ENCODE data around the gene CEP131. TPM values are rescaled to one million over a fixed set of nuclear protein-coding genes. Genes with fewer than 3 reads are reported as not detected.
"Not testable (repeated sequence)": the region's sequence is repeated elsewhere in the genome, so short reads cannot be mapped to it uniquely, and the experiment has no call there.

CEP131 gene
- total RNA-seq, 1 experiment from 2014 or later = 5.1 TPM

DNA sequence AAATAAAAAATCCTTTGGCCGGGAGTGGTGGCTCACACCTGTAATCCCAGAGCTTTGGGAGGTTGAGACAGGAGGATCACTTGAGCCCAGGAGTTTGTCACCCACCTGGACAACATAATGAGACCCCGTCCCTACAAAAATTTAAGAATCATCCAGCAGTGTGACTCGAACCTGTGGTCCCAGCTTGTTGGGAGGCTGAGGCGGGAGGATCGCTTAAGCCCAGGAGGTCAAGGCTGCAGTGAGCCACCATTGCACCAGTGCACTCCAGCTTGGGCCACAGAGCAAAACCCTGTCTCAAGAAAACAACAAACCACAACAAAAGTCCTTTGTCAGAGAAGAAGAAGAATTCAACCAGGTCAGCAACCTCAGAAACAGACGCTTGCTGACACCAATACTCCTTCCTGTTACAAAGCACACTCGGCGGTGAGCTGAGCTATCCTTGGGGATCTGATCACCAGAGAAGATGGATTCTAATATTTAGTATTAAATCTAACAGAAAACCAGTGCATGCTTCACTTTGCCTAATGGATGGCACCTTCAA lies 70.4 kb downstream of the CEP131 start:
- H3K4me2 ChIP-seq (ENCODE audit: low read depth, low read length, poor library complexity, severe bottlenecking) = no peak overlapping the region
- H3K9ac ChIP-seq (ENCODE audit: low read length) = no peak overlapping the region
- no peaks in the 10 kb centered on the region for H3K27me3 ChIP-seq (ENCODE audit: low read length)
- no peak overlapping the region for H3K4me3 ChIP-seq (ENCODE audit: low read length)
- H3K9me3 ChIP-seq (ENCODE audit: low read length) = no peaks in the 10 kb centered on the region
- H3K36me3 ChIP-seq (ENCODE audit: insufficient read depth, low read length) = no peaks in the 10 kb centered on the region
- H3K27ac ChIP-seq (ENCODE audit: low read length) = no peak overlapping the region
- no peak for DNase-seq
- no peak overlapping the region for H2AFZ ChIP-seq (ENCODE audit: low read length)
- H3K9me2 ChIP-seq (replicated peaks; ENCODE audit: insufficient read depth, low read length) = no peaks in the 10 kb centered on the region
- no peaks in the 10 kb centered on the region for H3K79me2 ChIP-seq (ENCODE audit: low read length)
- peaks cover 9% of the 10 kb centered on the region for H3K4me1 ChIP-seq (ENCODE audit: low read length)
- no peaks in the 10 kb centered on the region for H4K20me1 ChIP-seq (ENCODE audit: insufficient read depth, low read depth, low read length)

DNA sequence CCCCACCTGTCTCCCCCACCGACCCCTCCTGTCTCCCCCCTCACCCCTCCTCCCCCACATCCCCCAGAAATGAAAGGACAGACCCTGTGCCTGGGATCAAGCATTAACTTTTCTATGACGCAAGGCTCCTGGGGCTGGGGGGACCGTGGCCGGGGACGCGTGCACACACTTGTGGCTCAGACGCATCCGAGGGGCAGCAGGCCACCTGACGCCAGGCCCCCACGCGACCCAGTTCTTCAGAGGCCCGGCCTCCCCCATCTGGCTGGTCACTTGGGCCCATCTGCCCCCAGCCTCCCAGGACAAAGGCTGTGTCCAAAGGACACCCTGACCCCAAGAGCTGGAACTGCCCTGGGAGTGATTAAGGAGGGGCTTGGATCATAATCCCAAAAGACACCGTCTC lies 71.5 kb downstream of the CEP131 start:
- H3K27ac ChIP-seq (ENCODE audit: low read length) = no peak overlapping the region
- no peaks in the 10 kb centered on the region for H3K27me3 ChIP-seq (ENCODE audit: low read length)
- H3K4me2 ChIP-seq (ENCODE audit: low read depth, low read length, poor library complexity, severe bottlenecking) = no peak overlapping the region
- H3K4me1 ChIP-seq (ENCODE audit: low read length) = peaks cover 9% of the 10 kb centered on the region
- H3K9me2 ChIP-seq (replicated peaks; ENCODE audit: insufficient read depth, low read length) = no peaks in the 10 kb centered on the region
- H3K36me3 ChIP-seq (ENCODE audit: insufficient read depth, low read length) = no peaks in the 10 kb centered on the region
- H3K9ac ChIP-seq (ENCODE audit: low read length) = no peak overlapping the region
- no peak overlapping the region for H3K4me3 ChIP-seq (ENCODE audit: low read length)
- no peaks in the 10 kb centered on the region for H3K79me2 ChIP-seq (ENCODE audit: low read length)
- H4K20me1 ChIP-seq (ENCODE audit: insufficient read depth, low read depth, low read length) = no peaks in the 10 kb centered on the region
- H2AFZ ChIP-seq (ENCODE audit: low read length) = no peak overlapping the region
- no peak for DNase-seq
- H3K9me3 ChIP-seq (ENCODE audit: low read length) = no peaks in the 10 kb centered on the region

DNA sequence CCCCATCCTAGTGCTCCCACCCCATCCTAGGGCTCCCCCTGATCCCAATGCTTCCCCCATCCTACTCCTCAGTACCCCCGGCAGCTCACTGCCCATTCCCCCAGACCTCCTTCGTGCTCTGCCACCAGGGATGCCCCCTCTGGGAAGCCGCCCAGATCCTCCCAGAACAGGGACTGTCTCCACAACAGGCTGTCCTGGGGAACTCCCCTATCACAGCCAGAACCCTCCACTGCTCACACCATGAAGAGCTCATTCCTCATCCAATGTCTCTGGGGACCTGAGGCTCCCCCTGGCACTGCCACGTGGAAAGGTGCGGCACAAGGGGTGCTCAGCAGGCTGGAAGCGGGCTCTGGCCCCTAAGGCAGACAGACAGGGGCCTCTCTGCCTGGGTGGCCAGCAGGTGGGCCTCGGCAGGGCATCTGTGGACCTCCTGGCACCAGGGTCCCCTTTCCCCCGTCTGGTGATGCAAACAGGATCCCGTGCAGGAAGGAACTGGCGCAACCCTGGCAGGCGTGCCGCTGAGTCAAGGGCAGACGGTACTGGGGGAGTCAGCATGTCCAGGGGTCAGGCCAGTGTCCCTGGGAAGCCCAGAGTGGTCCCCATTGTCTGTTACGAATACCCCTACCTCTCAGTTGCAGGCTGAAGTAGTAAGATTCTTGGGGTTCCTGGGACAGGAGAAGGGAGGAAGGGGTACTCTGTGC lies 72.2 kb downstream of the CEP131 start:
- Histone ChIP-seq H3K9ac (ENCODE audit: low read length) (no peak overlapping the region), H3K36me3 (ENCODE audit: insufficient read depth, low read length) (no peaks in the 10 kb centered on the region), H3K4me1 (ENCODE audit: low read length) (peaks cover 9% of the 10 kb centered on the region), H3K4me3 (ENCODE audit: low read length) (no peak overlapping the region), H3K27me3 (ENCODE audit: low read length) (no peaks in the 10 kb centered on the region), H4K20me1 (ENCODE audit: insufficient read depth, low read depth, low read length) (no peaks in the 10 kb centered on the region), H3K9me3 (ENCODE audit: low read length) (no peaks in the 10 kb centered on the region), H2AFZ (ENCODE audit: low read length) (no peak overlapping the region), H3K79me2 (ENCODE audit: low read length) (no peaks in the 10 kb centered on the region), H3K27ac (ENCODE audit: low read length) (no peak overlapping the region), H3K9me2 (replicated peaks; ENCODE audit: insufficient read depth, low read length) (no peaks in the 10 kb centered on the region), H3K4me2 (ENCODE audit: low read depth, low read length, poor library complexity, severe bottlenecking) (no peak overlapping the region)
- DNase-seq = no peak

DNA sequence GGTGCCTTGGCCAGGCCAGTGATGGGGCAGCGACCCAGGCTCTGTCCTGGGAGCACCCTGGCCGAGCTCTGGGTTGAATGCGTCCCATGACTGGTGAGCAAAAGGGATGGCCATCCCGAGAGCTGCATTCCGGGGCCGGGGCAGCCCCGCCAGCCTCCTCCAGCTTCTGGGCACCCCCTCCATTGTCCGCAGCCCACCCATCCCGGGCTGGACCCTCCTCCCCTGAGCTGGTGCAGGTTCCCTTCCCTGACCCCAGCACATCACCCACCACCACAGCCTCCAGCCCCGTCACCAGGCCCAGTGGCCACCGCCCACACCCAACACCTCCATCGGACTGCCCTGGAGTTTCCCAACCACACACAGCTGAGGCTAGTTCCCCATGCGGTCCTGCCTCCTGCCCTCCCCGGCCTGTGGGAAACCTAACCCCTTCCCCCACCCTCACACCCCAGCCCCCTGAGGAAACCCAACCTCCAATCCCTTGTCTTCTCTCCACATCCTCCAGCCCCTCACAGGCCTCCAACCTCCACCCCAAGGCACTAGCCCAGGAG lies 73.7 kb downstream of the CEP131 start:
- Histone ChIP-seq H3K9me2 (replicated peaks; ENCODE audit: insufficient read depth, low read length) (no peaks in the 10 kb centered on the region), H3K27ac (ENCODE audit: low read length) (no peak overlapping the region), H3K79me2 (ENCODE audit: low read length) (no peaks in the 10 kb centered on the region), H3K4me3 (ENCODE audit: low read length) (no peak overlapping the region), H3K27me3 (ENCODE audit: low read length) (no peaks in the 10 kb centered on the region), H3K4me1 (ENCODE audit: low read length) (peaks cover 9% of the 10 kb centered on the region), H3K4me2 (ENCODE audit: low read depth, low read length, poor library complexity, severe bottlenecking) (no peak overlapping the region), H3K9me3 (ENCODE audit: low read length) (no peaks in the 10 kb centered on the region), H2AFZ (ENCODE audit: low read length) (no peak overlapping the region), H3K9ac (ENCODE audit: low read length) (no peak overlapping the region), H4K20me1 (ENCODE audit: insufficient read depth, low read depth, low read length) (no peaks in the 10 kb centered on the region), H3K36me3 (ENCODE audit: insufficient read depth, low read length) (no peaks in the 10 kb centered on the region)
- DNase-seq = no peak

DNA sequence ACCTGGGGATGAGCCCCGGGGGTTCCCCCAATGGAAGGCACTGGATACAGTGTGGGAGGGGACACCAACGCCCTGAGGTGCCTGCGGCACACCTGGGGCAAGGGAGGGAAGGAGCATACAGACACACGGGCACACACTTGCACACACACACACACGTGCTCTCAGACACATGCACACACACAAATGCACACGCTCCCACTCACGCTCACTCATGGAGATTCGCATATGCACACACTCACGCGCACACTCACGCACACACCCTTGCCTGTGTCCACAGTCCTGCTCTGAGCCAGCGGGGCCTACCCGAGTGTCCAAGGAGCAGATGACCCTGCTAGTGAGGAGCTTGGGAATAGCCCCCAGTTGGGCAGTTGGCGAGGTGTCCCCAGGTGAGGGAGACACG lies 74.2 kb downstream of the CEP131 start:
- H3K4me2 ChIP-seq (ENCODE audit: low read depth, low read length, poor library complexity, severe bottlenecking) = no peak overlapping the region
- no peak overlapping the region for H3K9ac ChIP-seq (ENCODE audit: low read length)

DNA sequence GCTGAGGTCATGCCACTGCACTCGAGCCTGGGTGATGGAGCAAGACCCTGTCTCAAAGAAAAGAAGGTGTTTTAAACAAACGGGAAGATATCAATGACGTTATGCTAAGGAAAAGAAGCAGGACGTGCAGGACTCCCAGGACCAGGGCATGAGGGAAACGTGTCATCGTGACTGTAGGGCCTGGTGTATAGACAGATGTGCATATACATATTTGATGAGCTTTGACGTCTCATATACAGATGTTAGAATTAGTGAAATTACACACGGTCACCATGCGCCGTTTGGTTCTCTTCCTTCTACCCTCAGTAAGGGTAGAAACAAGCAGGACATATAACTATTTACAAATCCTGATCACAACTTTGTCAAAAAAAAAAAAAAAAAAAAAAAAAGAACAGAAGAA lies 75.1 kb downstream of the CEP131 start:
- H3K27ac ChIP-seq (ENCODE audit: low read length) = no peak overlapping the region
- DNase-seq = no peak
- no peak overlapping the region for H3K9ac ChIP-seq (ENCODE audit: low read length)
- no peak overlapping the region for H2AFZ ChIP-seq (ENCODE audit: low read length)
- no peaks in the 10 kb centered on the region for H4K20me1 ChIP-seq (ENCODE audit: insufficient read depth, low read depth, low read length)
- no peaks in the 10 kb centered on the region for H3K79me2 ChIP-seq (ENCODE audit: low read length)
- no peak overlapping the region for H3K4me2 ChIP-seq (ENCODE audit: low read depth, low read length, poor library complexity, severe bottlenecking)
- H3K27me3 ChIP-seq (ENCODE audit: low read length) = no peaks in the 10 kb centered on the region
- H3K9me3 ChIP-seq (ENCODE audit: low read length) = no peaks in the 10 kb centered on the region
- H3K4me3 ChIP-seq (ENCODE audit: low read length) = no peak overlapping the region
- H3K9me2 ChIP-seq (replicated peaks; ENCODE audit: insufficient read depth, low read length) = no peaks in the 10 kb centered on the region
- H3K36me3 ChIP-seq (ENCODE audit: insufficient read depth, low read length) = no peaks in the 10 kb centered on the region
- H3K4me1 ChIP-seq (ENCODE audit: low read length) = no peaks in the 10 kb centered on the region

More for the DNA sequence above, 74.2 kb downstream of the CEP131 start:
- Histone ChIP-seq H4K20me1 (ENCODE audit: insufficient read depth, low read depth, low read length) (no peaks in the 10 kb centered on the region), H3K36me3 (ENCODE audit: insufficient read depth, low read length) (no peaks in the 10 kb centered on the region), H3K79me2 (ENCODE audit: low read length) (no peaks in the 10 kb centered on the region), H3K4me3 (ENCODE audit: low read length) (no peak overlapping the region), H3K9me2 (replicated peaks; ENCODE audit: insufficient read depth, low read length) (no peaks in the 10 kb centered on the region), H3K27me3 (ENCODE audit: low read length) (no peaks in the 10 kb centered on the region), H3K9me3 (ENCODE audit: low read length) (no peaks in the 10 kb centered on the region), H3K27ac (ENCODE audit: low read length) (no peak overlapping the region), H3K4me1 (ENCODE audit: low read length) (peaks cover 7% of the 10 kb centered on the region), H2AFZ (ENCODE audit: low read length) (no peak overlapping the region)
- no peak for DNase-seq

DNA sequence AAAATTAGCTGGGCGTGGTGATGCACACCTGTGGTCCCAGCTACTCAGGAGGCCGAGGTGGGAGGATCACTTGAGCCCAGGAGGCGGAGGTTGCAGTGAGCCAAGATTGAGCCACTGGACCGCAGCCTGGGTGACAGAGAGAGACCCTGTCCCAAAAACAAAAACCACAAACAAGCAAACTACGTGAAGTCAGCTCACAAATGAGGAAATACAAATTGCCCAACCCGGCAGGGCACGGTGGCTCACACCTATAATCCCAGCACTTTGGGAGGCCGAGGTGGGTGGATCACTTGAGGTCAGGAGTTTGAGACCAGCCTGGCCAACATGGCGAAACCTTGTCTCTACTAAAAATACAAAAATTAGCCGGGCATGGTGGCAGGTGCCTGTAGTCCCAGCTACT lies 76.6 kb downstream of the CEP131 start:
- H3K27ac ChIP-seq (ENCODE audit: low read length); H3K79me2 ChIP-seq (ENCODE audit: low read length); H2AFZ ChIP-seq (ENCODE audit: low read length); H3K4me1 ChIP-seq (ENCODE audit: low read length); H3K36me3 ChIP-seq (ENCODE audit: insufficient read depth, low read length); H4K20me1 ChIP-seq (ENCODE audit: insufficient read depth, low read depth, low read length); H3K9me2 ChIP-seq (replicated peaks; ENCODE audit: insufficient read depth, low read length); H3K4me2 ChIP-seq (ENCODE audit: low read depth, low read length, poor library complexity, severe bottlenecking); H3K27me3 ChIP-seq (ENCODE audit: low read length); H3K9ac ChIP-seq (ENCODE audit: low read length); DNase-seq; H3K4me3 ChIP-seq (ENCODE audit: low read length); H3K9me3 ChIP-seq (ENCODE audit: low read length): not testable (repeated sequence)

DNA sequence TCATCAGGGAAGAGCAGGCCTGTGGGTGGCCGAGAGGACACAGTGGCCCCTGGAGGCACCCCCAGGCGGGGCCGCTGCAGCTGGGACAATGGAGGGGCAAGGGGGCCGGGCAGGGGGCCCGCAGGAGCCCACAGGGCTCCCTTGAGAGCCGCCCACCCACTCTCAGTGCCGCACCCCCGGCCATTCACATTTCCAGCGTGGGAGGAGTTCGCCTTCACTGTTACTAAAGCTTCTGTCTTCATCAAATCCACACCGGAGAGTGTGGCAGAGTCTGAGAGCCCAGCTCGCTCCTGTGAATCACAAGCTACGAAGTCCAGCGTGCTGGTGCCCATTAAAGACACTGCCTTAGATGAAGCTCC lies 78.4 kb downstream of the CEP131 start:
- Histone ChIP-seq H4K20me1 (ENCODE audit: insufficient read depth, low read depth, low read length) (no peaks in the 10 kb centered on the region), H3K9ac (ENCODE audit: low read length) (no peak overlapping the region), H3K36me3 (ENCODE audit: insufficient read depth, low read length) (no peaks in the 10 kb centered on the region)

More for the DNA sequence above, 78.4 kb downstream of the CEP131 start:
- Histone ChIP-seq H3K27me3 (ENCODE audit: low read length) (no peaks in the 10 kb centered on the region), H3K9me2 (replicated peaks; ENCODE audit: insufficient read depth, low read length) (no peaks in the 10 kb centered on the region), H3K4me1 (ENCODE audit: low read length) (no peaks in the 10 kb centered on the region), H3K4me2 (ENCODE audit: low read depth, low read length, poor library complexity, severe bottlenecking) (no peak overlapping the region), H3K4me3 (ENCODE audit: low read length) (no peak overlapping the region), H3K9me3 (ENCODE audit: low read length) (no peaks in the 10 kb centered on the region), H3K27ac (ENCODE audit: low read length) (no peak overlapping the region), H3K79me2 (ENCODE audit: low read length) (no peaks in the 10 kb centered on the region), H2AFZ (ENCODE audit: low read length) (no peak overlapping the region)
- no peak for DNase-seq
